ENCODE results near the gene CDKAL1.
"Not testable (repeated sequence)": the region's sequence is repeated elsewhere in the genome, so short reads cannot be mapped to it uniquely, and the experiment has no call there.

Gene CDKAL1

DNA sequence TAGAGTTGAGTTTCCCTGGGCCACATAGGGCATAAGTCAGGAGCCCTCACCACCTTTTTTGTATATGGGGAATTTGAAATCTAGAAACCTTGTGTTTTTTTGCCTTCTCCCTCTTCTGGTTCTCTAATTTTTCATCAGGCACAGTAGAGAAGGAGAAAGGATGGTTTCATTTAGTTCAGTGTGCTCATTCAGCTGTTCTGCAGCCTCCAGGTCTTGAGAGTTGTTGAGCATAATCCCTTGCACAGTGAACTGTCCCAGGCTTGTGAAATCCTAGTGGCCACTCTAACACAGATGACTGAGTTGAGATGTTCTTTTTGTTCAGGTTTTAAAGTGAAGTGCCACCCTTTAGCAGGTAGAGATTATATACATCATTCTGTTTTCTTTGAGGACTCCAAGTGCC is 183.5 kb downstream of the CDKAL1 start:
- H3K27me3 ChIP-seq (replicated peaks; ENCODE audit: control insufficient read depth, insufficient read depth, low read length), result no peaks in the 10 kb centered on the region
- no peak overlapping the region for H3K4me3 ChIP-seq (replicated peaks; ENCODE audit: low read depth, low read length)
- no peak for DNase-seq (ENCODE audit: extremely low read depth, insufficient read length)
- TF ChIP-seq, protein P1, sequence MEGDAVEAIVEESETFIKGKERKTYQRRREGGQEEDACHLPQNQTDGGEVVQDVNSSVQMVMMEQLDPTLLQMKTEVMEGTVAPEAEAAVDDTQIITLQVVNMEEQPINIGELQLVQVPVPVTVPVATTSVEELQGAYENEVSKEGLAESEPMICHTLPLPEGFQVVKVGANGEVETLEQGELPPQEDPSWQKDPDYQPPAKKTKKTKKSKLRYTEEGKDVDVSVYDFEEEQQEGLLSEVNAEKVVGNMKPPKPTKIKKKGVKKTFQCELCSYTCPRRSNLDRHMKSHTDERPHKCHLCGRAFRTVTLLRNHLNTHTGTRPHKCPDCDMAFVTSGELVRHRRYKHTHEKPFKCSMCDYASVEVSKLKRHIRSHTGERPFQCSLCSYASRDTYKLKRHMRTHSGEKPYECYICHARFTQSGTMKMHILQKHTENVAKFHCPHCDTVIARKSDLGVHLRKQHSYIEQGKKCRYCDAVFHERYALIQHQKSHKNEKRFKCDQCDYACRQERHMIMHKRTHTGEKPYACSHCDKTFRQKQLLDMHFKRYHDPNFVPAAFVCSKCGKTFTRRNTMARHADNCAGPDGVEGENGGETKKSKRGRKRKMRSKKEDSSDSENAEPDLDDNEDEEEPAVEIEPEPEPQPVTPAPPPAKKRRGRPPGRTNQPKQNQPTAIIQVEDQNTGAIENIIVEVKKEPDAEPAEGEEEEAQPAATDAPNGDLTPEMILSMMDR (IDR thresholded peaks at IDR 0.05; ENCODE audit: insufficient read depth, low read length, poor library complexity, severe bottlenecking), result no peak
- H3K36me3 ChIP-seq (ENCODE audit: control insufficient read depth, insufficient read depth, low read length), result no peaks in the 10 kb centered on the region

DNA sequence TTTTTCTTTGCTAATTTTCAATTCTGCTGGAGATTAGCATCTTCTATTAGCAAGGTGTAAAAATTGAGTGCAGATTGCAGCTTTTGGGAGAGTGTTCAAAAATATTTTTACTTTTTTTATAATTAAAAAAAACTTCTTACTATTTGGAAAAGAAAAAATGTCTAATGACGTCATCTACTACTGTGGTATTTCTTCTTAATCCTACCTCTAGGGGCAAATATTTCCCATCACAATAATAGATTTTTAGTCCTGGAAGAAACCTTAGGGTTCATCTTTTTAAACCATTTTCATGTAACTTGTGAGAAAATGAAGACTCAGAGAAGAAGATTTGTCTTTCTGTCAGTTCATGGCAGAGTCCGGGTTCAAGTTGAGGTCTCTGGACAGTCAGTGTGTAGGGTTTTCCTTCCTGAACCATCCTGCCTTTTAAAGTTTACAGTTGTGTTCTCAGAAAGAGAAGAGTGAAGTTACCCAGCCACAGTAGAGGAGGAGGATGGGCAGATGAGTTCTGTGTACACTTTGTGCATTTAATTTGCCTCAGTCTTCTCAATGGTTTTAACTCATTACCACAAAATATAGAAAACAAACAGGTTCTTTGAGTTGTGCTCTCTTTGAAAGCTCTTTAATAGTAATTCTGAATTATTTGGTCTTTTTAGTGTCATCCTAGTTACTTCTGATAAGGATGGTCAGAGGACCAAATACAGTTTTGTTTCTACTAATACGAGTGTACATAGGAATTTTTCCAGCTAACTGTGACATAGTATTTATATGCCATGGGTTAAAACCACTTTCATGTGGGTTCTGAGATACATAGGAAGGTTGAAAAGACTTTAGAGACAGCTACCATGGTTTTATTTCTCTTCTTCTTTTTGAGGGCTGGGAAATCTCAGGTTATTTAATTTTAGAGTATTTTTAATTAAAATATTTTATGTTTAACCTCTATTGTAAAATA is 184.7 kb downstream of the CDKAL1 start:
- TF ChIP-seq, protein P1 (IDR thresholded peaks at IDR 0.05; ENCODE audit: insufficient read depth, low read length, poor library complexity, severe bottlenecking), result no peak
- no peaks in the 10 kb centered on the region for H3K27me3 ChIP-seq (replicated peaks; ENCODE audit: control insufficient read depth, insufficient read depth, low read length)
- no peak overlapping the region for H3K4me3 ChIP-seq (replicated peaks; ENCODE audit: low read depth, low read length)
- no peaks in the 10 kb centered on the region for H3K36me3 ChIP-seq (ENCODE audit: control insufficient read depth, insufficient read depth, low read length)
- no peak for DNase-seq (ENCODE audit: extremely low read depth, insufficient read length)

DNA sequence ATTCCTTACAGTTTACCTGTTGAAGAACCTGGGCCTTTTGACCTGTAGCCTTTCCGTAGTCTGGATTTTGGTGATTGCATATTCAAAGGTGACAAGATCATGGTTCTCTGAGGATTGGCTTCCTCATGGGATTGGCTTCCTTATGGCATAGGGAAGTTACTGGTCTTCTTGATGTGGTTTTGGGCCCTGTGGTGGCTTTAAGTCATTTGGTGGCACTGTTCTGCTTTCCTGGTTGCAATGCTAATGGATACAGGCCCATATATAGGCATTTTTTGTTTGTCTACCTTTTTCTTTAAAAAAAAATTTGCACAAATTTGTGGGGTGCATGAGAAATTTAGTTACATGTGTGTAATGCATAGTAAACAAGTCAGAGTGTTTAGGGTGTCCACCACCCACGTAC is 185.7 kb downstream of the CDKAL1 start:
- Histone ChIP-seq H3K4me3 (replicated peaks; ENCODE audit: low read depth, low read length) (no peak overlapping the region), H3K36me3 (ENCODE audit: control insufficient read depth, insufficient read depth, low read length) (no peaks in the 10 kb centered on the region), H3K27me3 (replicated peaks; ENCODE audit: control insufficient read depth, insufficient read depth, low read length) (no peaks in the 10 kb centered on the region)
- TF ChIP-seq, protein P1 (IDR thresholded peaks at IDR 0.05; ENCODE audit: insufficient read depth, low read length, poor library complexity, severe bottlenecking), result no peak
- no peak for DNase-seq (ENCODE audit: extremely low read depth, insufficient read length)

DNA sequence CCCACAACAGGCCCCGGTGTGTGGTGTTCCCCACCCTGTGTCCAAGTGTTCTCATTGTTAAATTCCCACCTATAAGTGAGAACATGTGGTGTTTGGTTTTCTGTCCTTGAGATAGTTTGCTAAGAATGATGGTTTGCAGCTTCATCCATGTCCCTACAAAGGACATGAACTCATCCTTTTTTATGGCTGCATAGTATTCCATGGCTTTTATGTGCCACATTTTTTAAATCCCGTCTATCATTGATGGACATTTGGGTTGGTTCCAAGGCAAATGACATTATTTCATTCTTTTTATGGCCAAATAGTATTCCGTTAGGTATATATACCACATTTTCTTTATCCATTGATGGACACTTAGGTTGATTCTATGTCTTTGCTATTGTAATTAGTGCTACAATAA is 186.9 kb downstream of the CDKAL1 start:
- H3K4me3 ChIP-seq (replicated peaks; ENCODE audit: low read depth, low read length); H3K36me3 ChIP-seq (ENCODE audit: control insufficient read depth, insufficient read depth, low read length); H3K27me3 ChIP-seq (replicated peaks; ENCODE audit: control insufficient read depth, insufficient read depth, low read length); DNase-seq (ENCODE audit: extremely low read depth, insufficient read length): not testable (repeated sequence)

DNA sequence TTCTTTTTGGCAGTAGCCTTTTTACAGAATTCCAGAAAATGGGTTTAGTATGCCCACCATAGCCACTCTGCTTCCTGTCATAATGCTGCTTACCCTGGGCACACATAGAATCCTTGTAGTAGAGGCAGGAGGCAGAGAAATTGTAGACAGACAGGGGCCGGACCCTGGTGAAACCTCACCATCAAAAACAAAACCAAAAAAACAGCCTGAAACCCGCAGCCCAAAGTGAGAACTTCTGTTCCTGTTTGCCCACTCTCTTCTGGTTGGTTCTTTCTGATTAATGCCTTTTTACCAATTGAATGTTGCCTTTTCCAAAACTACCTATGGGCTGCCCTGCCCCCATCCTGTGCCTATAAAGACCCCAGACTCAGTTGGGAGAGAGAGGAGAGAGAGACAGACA is 188.2 kb downstream of the CDKAL1 start:
- no peaks in the 10 kb centered on the region for H3K27me3 ChIP-seq (replicated peaks; ENCODE audit: control insufficient read depth, insufficient read depth, low read length)
- TF ChIP-seq, protein P1 (IDR thresholded peaks at IDR 0.05; ENCODE audit: insufficient read depth, low read length, poor library complexity, severe bottlenecking), result no peak
- no peak overlapping the region for H3K4me3 ChIP-seq (replicated peaks; ENCODE audit: low read depth, low read length)
- no peak for DNase-seq (ENCODE audit: extremely low read depth, insufficient read length)
- no peaks in the 10 kb centered on the region for H3K36me3 ChIP-seq (ENCODE audit: control insufficient read depth, insufficient read depth, low read length)

DNA sequence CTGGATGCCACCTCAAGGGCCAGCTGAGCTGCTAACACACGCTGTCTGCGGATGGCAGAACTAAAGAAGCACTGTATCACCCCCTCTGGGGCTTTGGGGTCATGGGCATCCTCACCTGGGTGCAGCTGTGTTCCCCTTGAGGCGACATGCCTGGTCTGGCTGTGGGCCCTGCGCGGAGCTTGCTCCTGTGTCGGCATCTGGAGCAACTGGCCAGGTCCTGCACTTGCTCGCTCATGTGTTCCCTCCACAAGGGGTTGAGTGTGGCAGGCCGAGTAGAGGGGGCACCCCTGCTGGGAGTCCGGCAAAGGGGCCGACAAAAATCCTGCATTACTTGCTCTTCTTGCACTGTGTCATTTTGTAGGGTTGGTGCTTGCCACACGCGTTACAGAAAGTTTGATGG is 189.0 kb downstream of the CDKAL1 start:
- Histone ChIP-seq H3K27me3 (replicated peaks; ENCODE audit: control insufficient read depth, insufficient read depth, low read length) (no peaks in the 10 kb centered on the region), H3K4me3 (replicated peaks; ENCODE audit: low read depth, low read length) (no peak overlapping the region), H3K36me3 (ENCODE audit: control insufficient read depth, insufficient read depth, low read length) (no peaks in the 10 kb centered on the region)
- DNase-seq (ENCODE audit: extremely low read depth, insufficient read length), result no peak
- TF ChIP-seq, protein P1 (IDR thresholded peaks at IDR 0.05; ENCODE audit: insufficient read depth, low read length, poor library complexity, severe bottlenecking), result no peak
